HG03135 (cell line): ENCODE results near the gene HNRNPH3.

ENCODE experiments used
- ATAC-seq: cut with Tn5 transposase; IDR thresholded peaks from one replicate; pipeline ENCODE4 v1.9.1; 2021; ENCODE audit warnings: mild to moderate bottlenecking, moderate library complexity; ENCODE audit not compliant: unreplicated experiment

HNRNPH3 gene

GRCh38 chr10:68330852-68331454 lies 911 bp upstream of the HNRNPH3 start:
- no peak for ATAC-seq

GRCh38 chr10:68332259-68333057 lies 594 bp downstream of the HNRNPH3 start, which contains the start of gene PBLD:
TSS of gene PBLD (minus strand) at chr10:68332928. CDS start at chr10:68306844, 26,084 bp downstream.
- peak; percentile 22 for ATAC-seq

GRCh38 chr10:68333058-68333395 lies 1.2 kb downstream of the HNRNPH3 start:
- no peak for ATAC-seq

GRCh38 chr10:68333440-68334431 lies 1.9 kb downstream of the HNRNPH3 start:
- ATAC-seq: no peak

GRCh38 chr10:68334672-68335467 lies 3.0 kb downstream of the HNRNPH3 start:
- ATAC-seq: no peak

GRCh38 chr10:68336754-68337351 lies 5.0 kb downstream of the HNRNPH3 start:
- ATAC-seq: no peak

GRCh38 chr10:68340358-68341080 lies 8.7 kb downstream of the HNRNPH3 start:
- no peak for ATAC-seq

GRCh38 chr10:68342909-68343516 lies 11.1 kb downstream of the HNRNPH3 start:
- ATAC-seq: no peak

- no peak for ATAC-seq
Observed at GRCh38 chr10:68345621-68346020, 13.8 kb downstream of the HNRNPH3 start.

GRCh38 chr10:68346774-68347173 lies 14.9 kb downstream of the HNRNPH3 start:
- no peak for ATAC-seq

GRCh38 chr10:68348265-68348741 lies 16.4 kb downstream of the HNRNPH3 start:
- ATAC-seq: no peak

GRCh38 chr10:68353537-68353936 lies 21.7 kb downstream of the HNRNPH3 start:
- ATAC-seq: no peak

- no peak for ATAC-seq
Observed at GRCh38 chr10:68359189-68359588, 27.3 kb downstream of the HNRNPH3 start.

- no peak for ATAC-seq
Observed at GRCh38 chr10:68362590-68362989, 30.7 kb downstream of the HNRNPH3 start.

- ATAC-seq: no peak
Observed at GRCh38 chr10:68364101-68364886, 32.4 kb downstream of the HNRNPH3 start.

- no peak for ATAC-seq
Observed at GRCh38 chr10:68365611-68366010, 33.7 kb downstream of the HNRNPH3 start.

- no peak for ATAC-seq
Observed at GRCh38 chr10:68366600-68366999, 34.7 kb downstream of the HNRNPH3 start.

GRCh38 chr10:68367121-68367520 lies 35.3 kb downstream of the HNRNPH3 start:
- ATAC-seq: no peak
